Cardiac muscle cell (in vitro differentiated cells and primary cell): ENCODE data around the gene PTPN9. TPM values are rescaled to one million over a fixed set of nuclear protein-coding genes. Genes with fewer than 3 reads are reported as not detected.

Experiments
- DNase-seq, 2 donors: peaks; one replicate each; pipeline versions ENCODE4 v3.0.0 to v3.0.0-alpha.2; 2010 to 2017; ENCODE audit warnings: low read depth in 1 of 2, low spot score in 1 of 2
- H3K27ac ChIP-seq: fragments of 200-600 bp; sonication (generic); 2 replicates; pipeline ENCODE4 v1.5.1; 2016
- H3K27me3 ChIP-seq: fragments of 200-600 bp; sonication (generic); 2 replicates; pipeline ENCODE4 v1.6.0; 2016; ENCODE audit warnings: control low read depth
- H3K36me3 ChIP-seq: fragments of 200-600 bp; sonication (generic); 2 replicates; pipeline ENCODE4 v1.5.1; 2016; ENCODE audit warnings: control low read depth
- H3K4me1 ChIP-seq: fragments of 200-600 bp; sonication (generic); 2 replicates; pipeline ENCODE4 v1.8.1; 2017; ENCODE audit warnings: low read depth, mild to moderate bottlenecking, mixed run types
- H3K4me3 ChIP-seq: fragments of 200-600 bp; sonication (generic); 2 replicates; pipeline ENCODE4 v1.5.1; 2016; ENCODE audit warnings: mild to moderate bottlenecking
- H3K9me3 ChIP-seq: fragments of 200-600 bp; sonication (generic); 2 replicates; pipeline ENCODE4 v1.5.1; 2017; ENCODE audit warnings: low read depth, mild to moderate bottlenecking, control low read depth
- polyA plus RNA-seq: library from polyadenylated mRNA; unstranded; fragments of >200 nt; fragmentation: Nextera tagmentation; extraction: Ambion mirVana; gene quantifications from 2 replicates; pipeline ENCODE4 v1.2.1, GENCODE V29; 2016
- total RNA-seq: library from RNA; depleted of rRNA; stranded (reverse); fragments of >200 nt; gene quantifications from 2 replicates; pipeline ENCODE4 v1.2.3, GENCODE V29; 2016
- TF ChIP-seq, protein P1 (sequence below): IDR thresholded peaks from 2 replicates; pipeline ENCODE4 v1.5.1; 2012; ENCODE audit warnings: low read depth, mild to moderate bottlenecking, low read length

Gene PTPN9
- total and polyA plus RNA-seq, 2 experiments from 2014 or later: 24.3 to 29.2 TPM

DNA sequence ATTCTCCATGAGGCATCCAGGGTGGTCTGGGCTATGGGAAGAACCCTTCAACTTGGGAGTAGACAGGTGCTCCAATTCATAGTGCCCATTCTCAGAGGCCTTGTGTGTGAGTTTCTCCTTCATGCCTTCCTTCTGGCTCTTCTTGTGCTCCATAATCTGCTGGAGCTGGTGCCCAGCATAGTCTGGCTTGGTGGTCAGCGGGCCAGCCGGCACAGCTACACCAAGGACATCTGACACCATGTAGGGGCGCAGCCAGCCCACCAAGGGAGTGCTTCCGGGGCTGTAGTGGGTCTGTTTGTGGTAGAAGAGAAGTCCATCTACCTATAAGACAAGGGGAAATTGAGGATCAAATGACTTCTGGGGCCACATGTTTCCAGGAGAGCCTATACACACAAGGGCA lies 19.2 kb upstream of the PTPN9 start:
- Histone ChIP-seq H3K9me3 (no peaks in the 10 kb centered on the region), H3K36me3 (peaks cover 7% of the 10 kb centered on the region), H3K4me3 (no peak overlapping the region), H3K27ac (no peak overlapping the region), H3K4me1 (no peaks in the 10 kb centered on the region), H3K27me3 (no peaks in the 10 kb centered on the region)
- no peak for DNase-seq
- TF ChIP-seq, protein P1, sequence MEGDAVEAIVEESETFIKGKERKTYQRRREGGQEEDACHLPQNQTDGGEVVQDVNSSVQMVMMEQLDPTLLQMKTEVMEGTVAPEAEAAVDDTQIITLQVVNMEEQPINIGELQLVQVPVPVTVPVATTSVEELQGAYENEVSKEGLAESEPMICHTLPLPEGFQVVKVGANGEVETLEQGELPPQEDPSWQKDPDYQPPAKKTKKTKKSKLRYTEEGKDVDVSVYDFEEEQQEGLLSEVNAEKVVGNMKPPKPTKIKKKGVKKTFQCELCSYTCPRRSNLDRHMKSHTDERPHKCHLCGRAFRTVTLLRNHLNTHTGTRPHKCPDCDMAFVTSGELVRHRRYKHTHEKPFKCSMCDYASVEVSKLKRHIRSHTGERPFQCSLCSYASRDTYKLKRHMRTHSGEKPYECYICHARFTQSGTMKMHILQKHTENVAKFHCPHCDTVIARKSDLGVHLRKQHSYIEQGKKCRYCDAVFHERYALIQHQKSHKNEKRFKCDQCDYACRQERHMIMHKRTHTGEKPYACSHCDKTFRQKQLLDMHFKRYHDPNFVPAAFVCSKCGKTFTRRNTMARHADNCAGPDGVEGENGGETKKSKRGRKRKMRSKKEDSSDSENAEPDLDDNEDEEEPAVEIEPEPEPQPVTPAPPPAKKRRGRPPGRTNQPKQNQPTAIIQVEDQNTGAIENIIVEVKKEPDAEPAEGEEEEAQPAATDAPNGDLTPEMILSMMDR: no peak

DNA sequence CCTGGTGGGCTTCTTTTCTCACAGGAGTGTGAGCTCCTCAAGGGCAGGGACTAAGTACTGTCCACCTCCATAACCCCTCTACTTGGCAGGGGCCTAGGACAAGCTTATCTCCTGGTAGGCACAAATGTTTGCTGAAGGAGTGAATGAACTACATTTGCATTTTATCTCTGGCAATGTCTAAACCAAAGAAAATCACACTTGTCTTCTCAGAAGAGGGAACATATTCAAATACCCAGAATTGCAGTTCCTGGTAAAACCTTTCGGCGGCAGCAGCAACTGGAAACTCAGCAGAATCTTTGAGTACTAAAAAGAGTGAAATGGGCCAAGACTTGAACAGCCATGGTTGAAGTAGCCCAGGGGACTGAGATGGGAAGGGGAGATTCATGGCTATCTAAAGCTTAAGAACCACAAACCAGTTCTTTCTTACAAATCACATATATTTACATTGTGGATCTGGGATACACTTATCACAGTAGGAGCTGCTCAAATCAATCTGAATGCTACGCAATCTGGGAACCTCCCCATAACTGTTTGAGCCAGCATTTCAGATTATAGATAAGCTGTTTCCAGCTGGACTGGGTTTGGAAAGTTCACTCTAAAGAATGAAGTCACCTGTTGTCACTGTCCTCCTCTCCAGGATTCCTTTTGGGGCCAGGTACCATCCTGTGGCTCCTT lies 18.7 kb upstream of the PTPN9 start:
- H3K27ac ChIP-seq: no peak overlapping the region
- H3K4me1 ChIP-seq: no peaks in the 10 kb centered on the region
- H3K36me3 ChIP-seq: peaks cover 7% of the 10 kb centered on the region
- H3K27me3 ChIP-seq: no peaks in the 10 kb centered on the region
- no peaks in the 10 kb centered on the region for H3K9me3 ChIP-seq
- H3K4me3 ChIP-seq: no peak overlapping the region
- TF ChIP-seq, protein P1: peak; percentile 59
- peak in 1 of 2 donors; percentile 45 for DNase-seq

DNA sequence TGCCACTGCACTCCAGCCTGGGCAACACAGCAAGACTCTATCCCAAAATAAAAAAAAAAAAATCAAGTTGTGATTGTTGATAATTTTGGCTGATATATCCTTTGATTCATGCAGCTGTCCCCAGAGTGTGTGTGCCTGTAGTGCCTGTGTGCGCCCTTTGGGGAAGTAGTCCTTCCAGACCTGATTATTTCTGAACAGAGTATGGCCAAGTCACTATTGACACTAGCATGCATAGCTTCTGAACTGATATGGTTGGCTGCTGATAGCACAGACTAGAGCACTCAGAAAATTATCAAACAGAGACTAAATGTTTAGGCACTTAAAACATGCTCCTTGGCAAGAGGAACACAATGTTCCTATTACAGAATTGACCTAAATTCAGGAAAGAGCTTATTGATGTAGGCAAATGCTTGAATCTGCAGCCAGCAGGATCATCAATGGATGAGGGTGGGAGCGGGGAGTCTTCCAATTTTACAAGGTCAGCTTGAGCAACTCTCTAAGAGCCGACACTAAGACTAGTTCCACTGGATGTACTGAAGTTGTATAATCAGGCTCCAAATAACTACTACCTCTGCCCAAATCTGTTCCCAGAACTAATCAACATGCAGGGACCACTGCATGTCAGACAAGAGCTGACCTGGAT lies 17.7 kb upstream of the PTPN9 start:
- no peak overlapping the region for H3K27ac ChIP-seq
- H3K4me1 ChIP-seq: peaks cover 4% of the 10 kb centered on the region
- H3K4me3 ChIP-seq: no peak overlapping the region
- DNase-seq: no peak
- peaks cover 7% of the 10 kb centered on the region for H3K36me3 ChIP-seq
- TF ChIP-seq, protein P1: no peak
- no peaks in the 10 kb centered on the region for H3K9me3 ChIP-seq
- H3K27me3 ChIP-seq: no peaks in the 10 kb centered on the region

DNA sequence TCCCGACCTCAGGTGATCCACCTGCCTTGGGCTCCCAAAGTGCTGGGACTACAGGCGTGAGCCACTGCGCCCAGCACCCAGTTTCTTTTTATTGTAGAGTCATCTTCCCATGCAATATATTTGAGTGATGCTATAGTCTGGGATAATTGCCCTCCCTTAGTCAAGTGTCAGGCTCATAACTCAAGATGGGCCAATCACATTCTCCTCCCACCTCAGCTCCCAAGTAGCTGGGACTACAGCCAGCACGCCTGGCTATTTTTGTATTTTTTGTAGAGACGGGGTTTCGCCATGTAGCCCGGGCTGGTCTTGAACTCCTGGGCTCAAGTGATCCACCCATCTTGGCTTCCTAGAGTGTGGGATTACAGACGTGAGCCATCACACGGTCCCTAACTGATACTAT lies 15.2 kb upstream of the PTPN9 start:
- Histone ChIP-seq H3K27ac (no peak overlapping the region), H3K9me3 (no peaks in the 10 kb centered on the region), H3K4me3 (no peak overlapping the region), H3K36me3 (peaks cover 3% of the 10 kb centered on the region), H3K4me1 (peaks cover 15% of the 10 kb centered on the region), H3K27me3 (no peaks in the 10 kb centered on the region)
- TF ChIP-seq, protein P1: no peak
- DNase-seq: no peak

DNA sequence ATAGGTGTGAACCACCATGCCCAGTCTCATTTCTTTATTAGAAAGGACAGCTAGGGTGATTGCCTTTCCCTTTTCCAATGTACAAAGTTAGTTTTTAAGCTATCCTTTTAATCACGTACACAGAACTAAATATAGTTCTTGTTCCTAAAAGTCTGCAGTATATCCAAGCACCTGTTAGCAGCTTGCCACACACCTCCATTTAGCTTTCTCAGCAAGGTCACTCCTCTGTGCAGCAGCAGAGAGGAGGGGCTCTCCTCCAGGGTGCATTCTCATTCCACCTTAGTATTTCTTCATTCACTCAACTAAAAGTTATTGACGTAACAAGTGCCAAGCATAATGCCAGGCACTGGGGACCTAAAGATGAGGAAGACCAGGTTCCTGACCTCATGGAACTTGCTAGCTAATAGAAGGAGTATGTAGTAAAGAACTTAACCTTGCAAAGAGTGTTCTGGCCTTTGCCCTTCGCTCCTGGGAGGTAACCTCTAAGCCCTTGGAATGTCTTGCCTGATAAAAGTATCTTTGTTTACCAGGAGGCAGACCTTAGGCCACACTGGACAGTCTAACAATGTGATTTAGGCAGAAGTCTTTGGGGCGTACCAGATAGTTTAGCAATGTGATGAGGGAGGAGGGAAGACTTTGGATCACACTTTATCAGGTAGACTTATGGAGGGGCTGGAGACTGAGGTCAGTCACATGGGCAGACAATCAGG lies 12.7 kb upstream of the PTPN9 start:
- Histone ChIP-seq H3K4me1 (peaks cover 15% of the 10 kb centered on the region), H3K4me3 (no peak overlapping the region), H3K9me3 (no peaks in the 10 kb centered on the region), H3K27me3 (no peaks in the 10 kb centered on the region), H3K36me3 (no peaks in the 10 kb centered on the region), H3K27ac (peak overlapping the region; percentile 74)
- TF ChIP-seq, protein P1: no peak
- DNase-seq: peak in 1 of 2 donors; percentile 38
